ENCODE measurements around the gene SLC2A13.
A peak's percentile ranks its signal among the peaks of the same experiment; 100 is the strongest.
"Not testable (repeated sequence)": the region's sequence is repeated elsewhere in the genome, so short reads cannot be mapped to it uniquely, and the experiment has no call there.

Gene SLC2A13

GRCh38 chr12:39814626-39815025 lies 291.3 kb downstream of the SLC2A13 start:
- no peaks in the 10 kb centered on the region for H3K36me3 ChIP-seq (ENCODE audit: low read length)
- H3K79me2 ChIP-seq (ENCODE audit: insufficient read depth, low read length) = no peaks in the 10 kb centered on the region
- H3K4me3 ChIP-seq (ENCODE audit: insufficient read depth, low read length, poor library complexity, severe bottlenecking) = no peak overlapping the region
- TF ChIP-seq EZH2phosphoT487 (conservative IDR thresholded peaks at IDR 0.05; ENCODE audit: low read length) = no peak
- no peak for TF ChIP-seq CTCF (IDR thresholded peaks at IDR 0.05; ENCODE audit: insufficient read depth, low read length, poor library complexity, severe bottlenecking)
- H3K9me2 ChIP-seq (replicated peaks; ENCODE audit: insufficient read depth, low read length) = no peaks in the 10 kb centered on the region
- no peak overlapping the region for H3K27ac ChIP-seq (ENCODE audit: low read depth, low read length)
- H2AFZ ChIP-seq (ENCODE audit: low read depth, low read length, severe bottlenecking) = no peak overlapping the region
- no peak overlapping the region for H3K9ac ChIP-seq (ENCODE audit: low read length)
- no peaks in the 10 kb centered on the region for H3F3A ChIP-seq (ENCODE audit: insufficient read depth)
- no peaks in the 10 kb centered on the region for H4K20me1 ChIP-seq (ENCODE audit: low read depth, low read length)
- H3K4me2 ChIP-seq (ENCODE audit: low read depth, low read length, poor library complexity, severe bottlenecking) = no peak overlapping the region
- no peaks in the 10 kb centered on the region for H3K9me3 ChIP-seq (ENCODE audit: insufficient read depth, low read length)
- no peaks in the 10 kb centered on the region for H3K27me3 ChIP-seq (ENCODE audit: low read length)

DNA sequence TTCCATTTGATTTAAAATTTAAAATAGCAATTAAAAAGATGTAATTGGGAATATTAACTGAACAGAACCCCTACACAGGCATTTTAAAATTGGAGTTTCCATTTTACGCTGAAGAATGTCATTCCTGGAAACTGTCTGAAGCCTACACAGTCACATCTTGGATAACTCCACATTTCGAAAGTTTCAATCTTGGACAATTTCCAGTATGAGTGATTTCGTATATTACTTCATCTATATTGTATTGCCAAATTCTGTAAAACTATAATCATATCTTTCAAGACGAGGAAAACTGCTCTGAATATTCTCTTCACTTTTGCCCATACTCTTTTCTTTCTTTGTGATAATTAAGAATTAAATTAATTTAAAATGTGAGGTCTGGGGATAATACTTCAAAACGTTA lies 292.1 kb downstream of the SLC2A13 start:
- Histone ChIP-seq H3K9me2 (replicated peaks; ENCODE audit: insufficient read depth, low read length) (no peaks in the 10 kb centered on the region), H3K4me2 (ENCODE audit: low read depth, low read length, poor library complexity, severe bottlenecking) (no peak overlapping the region), H3K36me3 (ENCODE audit: low read length) (no peaks in the 10 kb centered on the region), H3K9me3 (ENCODE audit: insufficient read depth, low read length) (no peaks in the 10 kb centered on the region), H2AFZ (ENCODE audit: low read depth, low read length, severe bottlenecking) (no peak overlapping the region), H3K27me3 (ENCODE audit: low read length) (no peaks in the 10 kb centered on the region), H3K4me3 (ENCODE audit: insufficient read depth, low read length, poor library complexity, severe bottlenecking) (no peak overlapping the region), H4K20me1 (ENCODE audit: low read depth, low read length) (no peaks in the 10 kb centered on the region), H3K9ac (ENCODE audit: low read length) (no peak overlapping the region), H3F3A (ENCODE audit: insufficient read depth) (no peaks in the 10 kb centered on the region), H3K79me2 (ENCODE audit: insufficient read depth, low read length) (no peaks in the 10 kb centered on the region), H3K27ac (ENCODE audit: low read depth, low read length) (no peak overlapping the region)
- TF ChIP-seq CTCF (IDR thresholded peaks at IDR 0.05; ENCODE audit: insufficient read depth, low read length, poor library complexity, severe bottlenecking) (no peak), EZH2phosphoT487 (conservative IDR thresholded peaks at IDR 0.05; ENCODE audit: low read length) (no peak)

DNA sequence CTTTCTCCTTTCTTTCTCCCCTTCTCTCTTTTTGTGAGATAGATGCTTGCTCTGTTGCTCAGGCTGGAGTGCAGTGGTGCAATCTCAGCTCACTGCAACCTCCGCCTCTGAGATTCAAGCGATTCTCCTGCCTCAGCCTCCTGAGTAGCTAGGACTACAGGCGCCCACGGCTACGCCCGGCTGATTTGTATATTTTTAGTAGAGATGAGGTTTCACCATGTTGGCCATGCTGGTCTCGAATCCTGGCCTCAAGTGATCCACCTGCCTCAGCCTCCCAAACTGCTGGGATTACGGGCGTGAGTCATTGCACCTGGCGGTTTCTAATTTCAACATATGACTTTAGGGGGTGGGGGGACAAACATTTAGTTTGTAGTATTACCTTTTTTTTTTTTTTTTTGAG lies 293.4 kb downstream of the SLC2A13 start:
- not testable (repeated sequence) for H4K20me1 ChIP-seq (ENCODE audit: low read depth, low read length)

GRCh38 chr12:39807043-39807442 lies 298.8 kb downstream of the SLC2A13 start:
- TF ChIP-seq EZH2phosphoT487 (conservative IDR thresholded peaks at IDR 0.05; ENCODE audit: low read length) (no peak), CTCF (IDR thresholded peaks at IDR 0.05; ENCODE audit: insufficient read depth, low read length, poor library complexity, severe bottlenecking) (peak; percentile 33)
- Histone ChIP-seq H3K9me3 (ENCODE audit: insufficient read depth, low read length) (no peaks in the 10 kb centered on the region), H3K27me3 (ENCODE audit: low read length) (no peaks in the 10 kb centered on the region), H2AFZ (ENCODE audit: low read depth, low read length, severe bottlenecking) (no peak overlapping the region), H3K9ac (ENCODE audit: low read length) (no peak overlapping the region), H4K20me1 (ENCODE audit: low read depth, low read length) (no peaks in the 10 kb centered on the region), H3K9me2 (replicated peaks; ENCODE audit: insufficient read depth, low read length) (no peaks in the 10 kb centered on the region), H3K4me2 (ENCODE audit: low read depth, low read length, poor library complexity, severe bottlenecking) (no peak overlapping the region), H3K79me2 (ENCODE audit: insufficient read depth, low read length) (no peaks in the 10 kb centered on the region), H3K36me3 (ENCODE audit: low read length) (no peaks in the 10 kb centered on the region), H3K4me3 (ENCODE audit: insufficient read depth, low read length, poor library complexity, severe bottlenecking) (no peak overlapping the region), H3K27ac (ENCODE audit: low read depth, low read length) (no peak overlapping the region), H3F3A (ENCODE audit: insufficient read depth) (no peaks in the 10 kb centered on the region)

More for the DNA sequence above, 293.4 kb downstream of the SLC2A13 start:
- H3K9me2 ChIP-seq (replicated peaks; ENCODE audit: insufficient read depth, low read length); H3K27ac ChIP-seq (ENCODE audit: low read depth, low read length); H3K4me2 ChIP-seq (ENCODE audit: low read depth, low read length, poor library complexity, severe bottlenecking); H2AFZ ChIP-seq (ENCODE audit: low read depth, low read length, severe bottlenecking); H3K4me3 ChIP-seq (ENCODE audit: insufficient read depth, low read length, poor library complexity, severe bottlenecking); H3F3A ChIP-seq (ENCODE audit: insufficient read depth); H3K9ac ChIP-seq (ENCODE audit: low read length); H3K9me3 ChIP-seq (ENCODE audit: insufficient read depth, low read length); H3K27me3 ChIP-seq (ENCODE audit: low read length); H3K79me2 ChIP-seq (ENCODE audit: insufficient read depth, low read length); H3K36me3 ChIP-seq (ENCODE audit: low read length): not testable (repeated sequence)
